Right lobe of liver (tissue), 4 donors: Measurements from ENCODE around the gene GATA2.

Experiments
- POLR2A ChIP-seq: fragments of 450-650 bp; IDR thresholded peaks from one replicate; pipeline ENCODE4 v1.6.1; 2017; ENCODE audit warnings: antibody characterized with exemption, mild to moderate bottlenecking
- TF ChIP-seq, protein P1 (sequence below), 4 donors: fragments of 200-600 bp in 3 of 4; fragments of 450-650 bp in 1 of 4; IDR thresholded peaks; one replicate each; pipeline versions ENCODE4 v1.5.1 to v1.8.0; 2016 to 2022; ENCODE audit warnings: antibody characterized with exemption in 4 of 4, mild to moderate bottlenecking in 2 of 4
- donor health status: DM: no; HTN: no; CAD: no.
- donor health status: DM: no; HTN: no; CAD: no.
- donor health status: DM: no; HTN: yes; CAD: no.

DNA sequence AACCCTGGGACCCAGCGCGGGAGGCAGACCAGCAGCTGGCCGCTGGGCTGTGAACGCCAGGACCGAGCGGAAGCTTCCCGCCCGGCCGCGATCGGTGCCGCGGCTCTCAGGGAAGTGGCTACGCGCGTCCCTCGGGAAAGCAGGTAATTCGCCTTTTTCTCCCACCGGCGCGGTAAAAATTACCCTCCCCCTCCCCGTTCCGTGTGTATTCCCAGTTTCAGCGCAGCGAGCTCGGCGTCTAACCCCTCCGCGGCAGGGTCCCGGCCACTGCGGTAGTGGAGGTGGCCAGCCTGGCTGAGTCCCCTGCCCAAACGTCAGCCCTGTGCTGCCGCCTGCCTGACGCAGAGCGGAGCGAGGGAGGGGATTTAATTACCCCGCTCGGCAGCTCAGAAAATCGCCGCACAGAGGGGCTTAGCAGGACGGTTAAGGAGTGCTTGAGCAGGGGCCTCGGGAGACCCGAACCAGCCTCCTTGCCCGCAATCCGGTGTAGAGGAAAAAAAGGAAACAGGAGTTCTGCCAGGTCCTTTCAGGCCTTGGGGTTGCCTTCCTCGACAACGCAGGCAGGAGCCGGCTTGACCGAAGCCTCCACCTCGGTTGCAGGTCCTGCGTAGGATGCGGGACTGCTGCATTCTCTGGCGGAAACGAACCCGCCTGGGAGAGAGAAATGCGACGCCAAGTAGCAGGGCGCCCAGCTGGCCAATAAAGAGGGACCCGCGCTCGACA is 2.9 kb downstream of the GATA2 start:
- TF ChIP-seq, protein P1, sequence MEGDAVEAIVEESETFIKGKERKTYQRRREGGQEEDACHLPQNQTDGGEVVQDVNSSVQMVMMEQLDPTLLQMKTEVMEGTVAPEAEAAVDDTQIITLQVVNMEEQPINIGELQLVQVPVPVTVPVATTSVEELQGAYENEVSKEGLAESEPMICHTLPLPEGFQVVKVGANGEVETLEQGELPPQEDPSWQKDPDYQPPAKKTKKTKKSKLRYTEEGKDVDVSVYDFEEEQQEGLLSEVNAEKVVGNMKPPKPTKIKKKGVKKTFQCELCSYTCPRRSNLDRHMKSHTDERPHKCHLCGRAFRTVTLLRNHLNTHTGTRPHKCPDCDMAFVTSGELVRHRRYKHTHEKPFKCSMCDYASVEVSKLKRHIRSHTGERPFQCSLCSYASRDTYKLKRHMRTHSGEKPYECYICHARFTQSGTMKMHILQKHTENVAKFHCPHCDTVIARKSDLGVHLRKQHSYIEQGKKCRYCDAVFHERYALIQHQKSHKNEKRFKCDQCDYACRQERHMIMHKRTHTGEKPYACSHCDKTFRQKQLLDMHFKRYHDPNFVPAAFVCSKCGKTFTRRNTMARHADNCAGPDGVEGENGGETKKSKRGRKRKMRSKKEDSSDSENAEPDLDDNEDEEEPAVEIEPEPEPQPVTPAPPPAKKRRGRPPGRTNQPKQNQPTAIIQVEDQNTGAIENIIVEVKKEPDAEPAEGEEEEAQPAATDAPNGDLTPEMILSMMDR (IDR thresholded peaks at IDR 0.05): no peak
- TF ChIP-seq POLR2A: no peak
